ENCODE measurements around the gene DMXL2.
"Not testable (repeated sequence)": the region's sequence is repeated elsewhere in the genome, so short reads cannot be mapped to it uniquely, and the experiment has no call there.

Gene DMXL2

DNA sequence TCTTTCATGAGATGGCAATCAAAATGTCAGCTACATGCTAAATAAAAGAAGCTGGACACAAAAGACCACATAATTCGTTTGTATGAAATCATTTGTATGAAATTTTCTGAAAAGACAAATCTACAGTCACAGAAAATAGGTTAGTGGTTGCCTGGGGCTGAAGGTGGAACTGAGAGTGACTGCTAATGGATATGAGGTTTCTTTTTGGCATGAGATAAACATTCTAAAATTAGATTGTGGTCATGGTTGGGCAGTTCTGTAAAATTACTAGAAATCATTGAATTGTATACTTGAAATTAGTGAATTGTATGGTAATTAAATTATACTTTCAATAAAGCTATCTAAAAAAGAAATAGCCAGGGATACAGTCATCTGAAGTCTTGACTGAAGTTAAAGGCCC lies 2.7 kb upstream of the DMXL2 start:
- DNase-seq (ENCODE audit: extremely low spot score, insufficient read length, low read depth) (no peak), FAIRE-seq (peak; percentile 69)

DNA sequence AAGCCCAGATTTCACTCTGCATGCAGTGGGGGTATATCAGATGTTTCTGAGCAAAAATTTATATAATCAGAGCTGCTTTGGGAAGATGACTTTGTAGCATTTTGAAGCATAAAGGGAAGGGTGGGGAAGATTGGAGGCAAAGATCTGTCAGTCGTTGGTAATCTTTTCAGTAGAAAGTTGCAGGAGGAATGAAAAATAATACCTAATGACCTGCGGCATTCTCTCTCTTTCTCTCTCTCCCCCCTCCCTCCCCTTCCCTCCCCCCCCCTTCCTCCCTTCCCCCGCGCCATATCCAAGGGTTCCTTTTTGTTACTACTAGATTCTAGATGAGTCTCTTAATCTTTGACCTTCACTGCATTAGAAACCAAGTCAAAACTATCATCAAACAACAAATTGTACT lies 1.5 kb upstream of the DMXL2 start:
- DNase-seq (ENCODE audit: extremely low spot score, insufficient read length, low read depth): no peak
- FAIRE-seq: no peak

- FAIRE-seq (peak; percentile 18), DNase-seq (ENCODE audit: extremely low spot score, insufficient read length, low read depth) (no peak)
Measured at GRCh38 chr15:51623386-51623938, 891 bp upstream of the DMXL2 start.

DNA sequence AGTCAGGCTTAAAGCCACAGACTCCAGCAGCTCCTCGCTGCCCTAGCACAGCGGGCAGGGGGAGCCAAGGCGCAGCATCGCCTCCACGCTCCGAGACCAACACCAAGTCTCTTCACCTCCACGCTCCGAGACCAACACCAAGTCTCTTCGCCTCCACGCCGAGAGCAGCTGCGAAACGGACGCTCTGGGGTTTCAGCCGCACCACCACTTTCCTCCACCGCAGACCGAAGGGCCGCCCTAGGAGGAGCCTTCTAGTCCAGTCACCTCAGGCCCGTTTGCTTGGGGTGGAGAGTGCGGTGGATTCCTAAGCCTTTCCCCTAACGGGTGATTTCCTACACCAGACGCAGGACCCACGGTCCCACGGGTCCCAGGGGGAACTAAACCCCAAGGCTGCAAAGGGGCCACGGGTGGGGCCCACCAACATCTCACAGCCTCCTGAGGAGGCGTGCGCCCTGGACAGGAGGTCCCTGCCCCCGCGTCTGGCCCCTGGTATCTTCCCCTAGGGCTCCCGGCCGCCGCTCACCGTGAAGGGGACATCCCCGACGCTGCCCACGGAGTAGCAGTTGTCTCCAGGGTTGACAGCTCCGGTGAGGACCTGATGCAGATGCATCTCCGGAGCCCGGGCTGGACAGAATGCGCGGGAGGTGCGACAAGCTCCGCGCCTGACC lies 501 bp downstream of the DMXL2 start:
- DNase-seq (ENCODE audit: extremely low spot score, insufficient read length, low read depth): peak; percentile 32
- peak; percentile 82 for FAIRE-seq

- no peak for FAIRE-seq
- DNase-seq (ENCODE audit: extremely low spot score, insufficient read length, low read depth): no peak
Measured at GRCh38 chr15:51621155-51621765, 1.3 kb downstream of the DMXL2 start.

DNA sequence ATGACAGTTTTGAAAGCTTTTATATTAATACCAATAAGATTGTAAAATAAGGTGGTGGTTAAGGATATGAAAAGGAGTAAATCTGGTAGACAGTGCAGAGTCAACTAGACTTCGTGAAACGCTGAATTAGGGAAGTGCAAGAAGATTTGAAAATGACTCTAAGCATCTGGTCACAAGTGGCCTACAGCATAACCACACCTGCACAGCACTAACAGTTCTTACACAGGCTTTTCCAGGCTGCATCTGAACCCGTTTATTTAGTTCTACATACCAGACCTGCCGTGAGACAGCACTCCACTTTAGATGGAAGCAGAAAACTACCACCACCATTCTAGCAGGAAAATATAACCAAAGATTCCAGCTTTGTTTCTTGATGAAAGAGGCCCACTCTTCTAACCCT lies 1.9 kb downstream of the DMXL2 start:
- DNase-seq (ENCODE audit: extremely low spot score, insufficient read length, low read depth): no peak
- FAIRE-seq: peak; percentile 62

- FAIRE-seq (no peak), DNase-seq (ENCODE audit: extremely low spot score, insufficient read length, low read depth) (no peak)
Measured at GRCh38 chr15:51620122-51620521, 2.4 kb downstream of the DMXL2 start.

DNA sequence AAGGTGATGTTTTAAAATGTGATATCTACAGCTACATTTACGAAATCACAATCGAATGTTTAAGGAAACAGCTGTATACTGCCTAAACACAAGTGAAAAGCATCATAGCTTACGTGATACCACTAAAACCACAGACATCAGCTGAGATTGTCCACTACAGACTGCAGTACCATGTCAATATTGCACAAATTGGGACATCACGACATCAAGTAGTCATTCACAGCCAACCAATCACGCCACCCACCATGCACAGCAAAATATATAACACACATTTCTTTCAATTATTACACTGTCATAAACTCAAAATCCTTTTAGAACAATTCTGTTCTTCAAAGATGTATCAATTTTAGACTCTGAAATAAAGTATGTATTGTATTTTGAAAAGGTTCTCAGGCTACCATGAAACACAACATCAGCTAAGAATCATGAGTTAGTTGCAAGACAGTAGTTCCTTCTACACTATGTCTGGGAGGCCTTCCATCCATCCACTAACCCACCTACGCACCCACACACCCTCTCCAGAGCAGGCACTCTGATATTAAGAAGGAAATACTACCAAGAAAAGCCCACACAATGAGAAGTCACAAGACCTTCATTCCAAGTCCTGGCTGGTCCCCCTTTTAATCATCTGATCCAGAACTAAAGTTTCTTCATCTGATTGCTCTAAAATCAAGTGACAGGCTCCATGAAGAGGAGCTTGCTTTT lies 3.1 kb downstream of the DMXL2 start:
- FAIRE-seq (no peak), DNase-seq (ENCODE audit: extremely low spot score, insufficient read length, low read depth) (no peak)

- FAIRE-seq (no peak), DNase-seq (ENCODE audit: extremely low spot score, insufficient read length, low read depth) (no peak)
Measured at GRCh38 chr15:51617886-51618285, 4.7 kb downstream of the DMXL2 start.

GRCh38 chr15:51613951-51614350 lies 8.6 kb downstream of the DMXL2 start:
- FAIRE-seq (no peak), DNase-seq (ENCODE audit: extremely low spot score, insufficient read length, low read depth) (no peak)

- not testable (repeated sequence) for DNase-seq (ENCODE audit: extremely low spot score, insufficient read length, low read depth); FAIRE-seq
Measured at GRCh38 chr15:51612669-51613068, 9.9 kb downstream of the DMXL2 start.

DNA sequence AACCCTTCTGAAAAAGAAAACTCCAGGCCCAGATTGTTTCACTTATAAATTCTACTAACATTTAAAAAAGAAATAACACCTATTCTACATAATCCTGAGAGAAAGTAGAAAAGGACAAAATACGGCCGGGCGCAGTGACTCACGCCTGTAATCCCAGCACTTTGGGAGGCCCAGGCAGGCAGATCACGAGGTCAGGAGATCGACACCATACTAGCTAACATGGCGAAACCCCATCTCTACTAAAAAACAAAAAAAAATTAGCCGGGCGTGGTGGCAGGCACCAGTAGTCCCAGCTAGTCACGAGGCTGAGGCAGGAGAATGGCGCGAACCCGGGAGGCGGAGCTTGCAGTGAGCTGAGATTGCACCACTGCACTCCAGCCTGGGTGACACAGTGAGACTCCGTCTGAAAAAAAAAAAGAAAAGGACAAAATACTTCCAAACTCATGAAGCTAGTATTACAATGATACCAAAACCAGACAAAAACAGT lies 19.1 kb downstream of the DMXL2 start:
- not testable (repeated sequence) for DNase-seq (ENCODE audit: extremely low spot score, insufficient read length, low read depth); FAIRE-seq

- FAIRE-seq (no peak), DNase-seq (ENCODE audit: extremely low spot score, insufficient read length, low read depth) (no peak)
Measured at GRCh38 chr15:51603002-51603401, 19.6 kb downstream of the DMXL2 start.

GRCh38 chr15:51602484-51602883 lies 20.1 kb downstream of the DMXL2 start:
- no peak for DNase-seq (ENCODE audit: extremely low spot score, insufficient read length, low read depth)
- FAIRE-seq: no peak

DNA sequence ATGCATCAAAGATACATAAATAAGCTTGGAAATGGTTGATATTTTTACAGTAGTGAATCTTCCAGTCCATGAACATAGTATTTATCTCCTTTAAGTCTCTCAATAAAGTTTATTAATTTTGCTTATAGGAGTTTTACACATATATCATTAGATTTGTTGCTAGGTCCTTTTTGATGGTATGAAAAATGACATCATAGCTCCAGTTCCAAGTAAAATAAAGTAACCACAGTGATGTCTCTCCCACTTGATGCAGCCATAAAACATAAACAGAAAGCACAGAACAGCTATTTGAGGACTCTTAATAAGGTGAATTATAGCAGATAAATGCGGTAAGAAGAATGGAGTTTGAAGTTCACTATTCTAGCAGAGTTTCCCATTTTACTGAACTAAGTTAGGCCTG lies 20.8 kb downstream of the DMXL2 start:
- FAIRE-seq (no peak), DNase-seq (ENCODE audit: extremely low spot score, insufficient read length, low read depth) (no peak)

GRCh38 chr15:51600114-51600513 lies 22.5 kb downstream of the DMXL2 start:
- DNase-seq (ENCODE audit: extremely low spot score, insufficient read length, low read depth) (no peak), FAIRE-seq (peak; percentile 18)

GRCh38 chr15:51589881-51590568 lies 32.5 kb downstream of the DMXL2 start:
- FAIRE-seq (no peak), DNase-seq (ENCODE audit: extremely low spot score, insufficient read length, low read depth) (no peak)

GRCh38 chr15:51588966-51589365 lies 33.6 kb downstream of the DMXL2 start:
- FAIRE-seq (no peak), DNase-seq (ENCODE audit: extremely low spot score, insufficient read length, low read depth) (no peak)

- FAIRE-seq (no peak), DNase-seq (ENCODE audit: extremely low spot score, insufficient read length, low read depth) (no peak)
Measured at GRCh38 chr15:51585986-51586385, 36.6 kb downstream of the DMXL2 start.

GRCh38 chr15:51580982-51581381 lies 41.6 kb downstream of the DMXL2 start:
- DNase-seq (ENCODE audit: extremely low spot score, insufficient read length, low read depth) (no peak), FAIRE-seq (no peak)
